NB4 (cell line): ENCODE data around the gene AARSD1.
A peak's percentile ranks its signal among the peaks of the same experiment; 100 is the strongest.

Experiments used
- CTCF ChIP-seq: IDR thresholded peaks from one replicate; pipeline ENCODE4 v1.5.1; 2012; ENCODE audit warnings: low read depth, low read length
- MYC ChIP-seq: IDR thresholded peaks from 2 replicates; pipeline ENCODE4 v1.6.1; 2011; ENCODE audit warnings: low read depth, low read length
- POLR2A ChIP-seq: IDR thresholded peaks from 2 replicates; pipeline ENCODE4 v1.6.1; 2011; ENCODE audit warnings: mild to moderate bottlenecking; ENCODE audit not compliant: insufficient read length; ENCODE audit errors: extremely low read depth

- no peak for TF ChIP-seq CTCF
- peak; percentile 14 for TF ChIP-seq POLR2A
- no peak for TF ChIP-seq MYC
Measured at GRCh38 chr17:43003542-43004172, 39.4 kb upstream of the AARSD1 start.
